PC-3 (cell line): ENCODE data around the gene NEK4.

Experiments
- CTCF ChIP-seq: fragments of 300-600 bp; sonication (generic); conservative IDR thresholded peaks from 2 replicates; pipeline ENCODE4 v1.5.1; 2017; ENCODE audit warnings: antibody characterized with exemption, low read depth, mild to moderate bottlenecking, low read length
- EZH2 ChIP-seq: fragments of 300-600 bp; sonication (generic); IDR thresholded peaks from one replicate; pipeline ENCODE4 v1.6.1; 2017; ENCODE audit warnings: antibody characterized with exemption, mild to moderate bottlenecking, low read length; ENCODE audit not compliant: unreplicated experiment
- EZH2phosphoT487 ChIP-seq: fragments of 300-600 bp; sonication (generic); IDR thresholded peaks from 2 replicates; pipeline ENCODE4 v1.6.1; 2018; ENCODE audit warnings: mild to moderate bottlenecking, antibody characterized with exemption, low read length, borderline replicate concordance

- TF ChIP-seq CTCF, result no peak
- TF ChIP-seq EZH2phosphoT487, result no peak
- no peak for TF ChIP-seq EZH2
Observed at GRCh38 chr3:52695798-52696671, 74.7 kb downstream of the NEK4 start.
